Gastrocnemius medialis (tissue), 4 donors: ENCODE results near the gene BCOR. TPM values are rescaled to one million over a fixed set of nuclear protein-coding genes. Genes with fewer than 3 reads are reported as not detected.

Experiments used
- ATAC-seq, 2 donors: fragments of 150-250 bp; one replicate each; pipeline ENCODE4 v1.9.1; 2016
- DNase-seq, 2 donors: peaks; one replicate each; pipeline ENCODE4 v3.0.0-alpha.2; 2019
- H3K27ac ChIP-seq, 4 donors: fragments of 200-600 bp; sonication (generic); 1 replicate in 1 of 4; 2 replicates in 3 of 4; pipeline ENCODE4 v1.5.1; 2016 to 2018; ENCODE audit warnings: mild to moderate bottlenecking in 2 of 4, moderate library complexity in 1 of 4
- H3K27me3 ChIP-seq, 3 donors: fragments of 200-600 bp; sonication (generic) in 2 of 3; 1 replicate in 1 of 3; 2 replicates in 2 of 3; pipeline versions ENCODE4 v1.5.1 to v1.6.0; 2016 to 2019; ENCODE audit warnings: mild to moderate bottlenecking in 1 of 3, moderate library complexity in 1 of 3
- H3K36me3 ChIP-seq, 2 donors: fragments of 200-600 bp; sonication (generic) in 1 of 2; one replicate each; pipeline ENCODE4 v1.5.1; 2017 to 2018
- H3K4me1 ChIP-seq, 2 donors: fragments of 200-600 bp; sonication (generic) in 1 of 2; one replicate each; pipeline ENCODE4 v1.5.1; 2016 to 2017; ENCODE audit warnings: mild to moderate bottlenecking in 2 of 2
- H3K4me3 ChIP-seq, 4 donors: fragments of 200-600 bp; sonication (generic) in 3 of 4; 1 replicate in 1 of 4; 2 replicates in 3 of 4; pipeline ENCODE4 v1.5.1; 2016 to 2019; ENCODE audit warnings: mild to moderate bottlenecking in 2 of 4
- H3K9me3 ChIP-seq, 3 donors: fragments of 200-600 bp; sonication (generic) in 2 of 3; 1 replicate in 1 of 3; 2 replicates in 2 of 3; pipeline ENCODE4 v1.5.1; 2016 to 2019
- POLR2A ChIP-seq, 2 donors: fragments of 450-650 bp; IDR thresholded peaks; one replicate each; pipeline ENCODE4 v1.6.1; 2017; ENCODE audit warnings: antibody characterized with exemption in 2 of 2, mild to moderate bottlenecking in 2 of 2, moderate library complexity in 2 of 2
- in situ Hi-C, 4 donors: fragments of 200-750 bp; cut with MboI; loops; one replicate each; pipeline versions ENCODE4 v1.15.0 to v1.8.0; 2017; ENCODE audit warnings: low sequenced_read_pairs in 4 of 4
- intact Hi-C: fragments of 100-400 bp; cut with DNase I; formaldehyde crosslinking; loops from one replicate; pipeline ENCODE4 v1.15.1; 2023; ENCODE audit warnings: low total_unique reads
- total RNA-seq, 4 donors: library from RNA; depleted of rRNA; stranded (reverse); fragments of >200 nt; gene quantifications; one replicate each; pipeline versions ENCODE4 v1.1.0 to v1.2.3, GENCODE V29; 2016
- TF ChIP-seq, protein P1 (sequence below), 5 experiments: fragments of 450-650 bp in 3 of 5; fragments of 200-600 bp in 2 of 5; sonication (generic) in 2 of 5; IDR thresholded peaks in 4 of 5; conservative IDR thresholded peaks in 1 of 5; 1 replicate in 4 of 5; 2 replicates in 1 of 5; pipeline ENCODE4 v1.5.1; 2016 to 2019; ENCODE audit warnings: antibody characterized with exemption in 5 of 5, mild to moderate bottlenecking in 3 of 5, moderate library complexity in 3 of 5

The BCOR gene
- total RNA-seq, 4 donors from 2014 or later = 6.5 to 43.8 (median 18.4) TPM

DNA sequence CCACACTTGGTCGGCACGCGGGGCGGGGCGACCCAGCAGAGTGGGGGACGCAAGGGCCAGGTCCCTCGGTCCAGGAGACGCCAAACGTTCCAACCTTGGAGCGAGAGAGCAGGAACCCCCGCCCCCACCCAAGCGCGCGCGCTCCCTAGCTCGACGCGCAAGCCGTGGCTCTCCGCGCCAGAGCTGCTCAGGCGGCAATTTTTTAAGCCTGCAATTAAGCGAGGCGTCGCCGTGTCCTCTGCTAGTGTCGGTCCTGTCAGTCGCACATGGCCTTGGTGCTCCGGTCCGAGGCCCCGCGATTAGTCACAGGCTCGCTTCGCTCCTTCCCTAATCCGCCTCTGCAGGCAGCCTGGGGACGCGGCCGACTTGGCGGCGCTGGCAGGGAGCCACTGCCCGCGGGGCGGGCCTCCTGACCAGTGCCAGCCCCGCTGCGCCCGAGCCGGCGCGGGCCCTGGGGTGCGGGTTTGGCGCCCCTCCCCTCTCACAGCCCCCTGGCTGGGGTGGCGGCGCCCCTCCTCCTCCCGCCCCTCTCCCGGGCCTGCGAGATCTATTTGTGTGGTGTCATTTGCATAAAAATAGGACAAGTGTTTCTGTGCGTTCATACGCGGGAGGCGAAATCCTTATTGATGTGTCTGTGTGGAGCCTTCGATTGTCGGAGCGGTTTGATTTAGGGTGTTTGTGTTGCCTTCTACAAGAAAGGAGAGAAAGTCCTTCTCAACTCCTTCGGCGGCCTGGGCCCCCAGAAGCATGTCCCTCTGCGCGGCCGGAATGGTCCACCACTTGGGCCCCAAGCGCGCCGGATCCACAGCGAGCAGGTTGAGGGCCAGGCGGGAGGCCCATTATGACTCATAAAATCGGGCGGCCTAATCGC, 9.8 kb upstream of the BCOR start:
- TF ChIP-seq, protein P1, sequence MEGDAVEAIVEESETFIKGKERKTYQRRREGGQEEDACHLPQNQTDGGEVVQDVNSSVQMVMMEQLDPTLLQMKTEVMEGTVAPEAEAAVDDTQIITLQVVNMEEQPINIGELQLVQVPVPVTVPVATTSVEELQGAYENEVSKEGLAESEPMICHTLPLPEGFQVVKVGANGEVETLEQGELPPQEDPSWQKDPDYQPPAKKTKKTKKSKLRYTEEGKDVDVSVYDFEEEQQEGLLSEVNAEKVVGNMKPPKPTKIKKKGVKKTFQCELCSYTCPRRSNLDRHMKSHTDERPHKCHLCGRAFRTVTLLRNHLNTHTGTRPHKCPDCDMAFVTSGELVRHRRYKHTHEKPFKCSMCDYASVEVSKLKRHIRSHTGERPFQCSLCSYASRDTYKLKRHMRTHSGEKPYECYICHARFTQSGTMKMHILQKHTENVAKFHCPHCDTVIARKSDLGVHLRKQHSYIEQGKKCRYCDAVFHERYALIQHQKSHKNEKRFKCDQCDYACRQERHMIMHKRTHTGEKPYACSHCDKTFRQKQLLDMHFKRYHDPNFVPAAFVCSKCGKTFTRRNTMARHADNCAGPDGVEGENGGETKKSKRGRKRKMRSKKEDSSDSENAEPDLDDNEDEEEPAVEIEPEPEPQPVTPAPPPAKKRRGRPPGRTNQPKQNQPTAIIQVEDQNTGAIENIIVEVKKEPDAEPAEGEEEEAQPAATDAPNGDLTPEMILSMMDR (IDR thresholded peaks at IDR 0.05 in 4 of 5, conservative IDR thresholded peaks at IDR 0.05 in 1 of 5) = no peak
- no peak for TF ChIP-seq POLR2A (IDR thresholded peaks at IDR 0.05)
- Histone ChIP-seq H3K9me3 (no peaks in the 10 kb centered on the region), H3K4me3 (peak overlapping the region; percentile 57 to 79 (median 66)), H3K27me3 (peaks cover 0 to 15% (median 10%) of the 10 kb centered on the region in 3 donors), H3K4me1 (peaks cover 6 to 12% of the 10 kb centered on the region in 2 donors), H3K27ac (peak overlapping the region; percentile 86 to 95 (median 92)), H3K36me3 (no peaks in the 10 kb centered on the region)
- DNase-seq (peak in 1 of 2 donors; percentile 71), ATAC-seq (peak; percentile 14 to 25)
- in situ Hi-C loops = no loop called here
- intact Hi-C loops = loop anchor here (2.0 kb wide), 2 partner anchors 13 to 69 kb away; no protein-coding TSS in a partner anchor

DNA sequence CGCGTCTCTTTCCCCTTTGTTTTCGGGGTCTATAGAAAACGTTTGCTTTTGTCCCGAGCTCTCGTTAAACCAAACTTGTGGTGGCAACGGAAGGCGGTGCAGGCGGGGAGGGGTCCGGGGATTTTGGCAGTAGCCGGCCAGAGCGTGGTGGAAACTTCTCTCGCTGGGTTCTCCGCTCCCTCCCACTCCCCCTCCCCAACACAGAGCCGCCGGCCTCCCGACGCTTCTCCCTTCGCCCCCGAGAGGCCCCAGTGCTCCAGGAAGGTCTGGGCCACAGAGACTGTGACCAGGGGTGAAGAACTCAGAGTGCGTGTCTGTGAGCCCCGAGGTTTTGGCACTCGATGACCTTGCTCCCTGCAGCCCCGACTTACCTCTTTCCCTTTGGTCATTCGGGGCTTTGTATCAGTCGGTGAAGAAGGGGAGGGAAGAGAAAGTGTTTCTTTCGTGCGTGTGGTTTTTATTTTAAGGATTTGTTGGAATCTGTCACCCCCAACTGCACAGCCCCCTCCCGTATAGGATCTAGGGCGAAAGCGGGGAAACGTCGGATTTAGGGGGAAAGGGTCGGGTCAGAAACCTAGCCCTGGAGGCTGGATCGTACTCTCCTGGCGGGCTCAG, 9.0 kb upstream of the BCOR start:
- no peaks in the 10 kb centered on the region for H3K36me3 ChIP-seq
- intact Hi-C loops = loop anchor here (1.0 kb wide), 1 partner anchor 47 kb away; no protein-coding TSS in a partner anchor
- H3K27me3 ChIP-seq = peaks cover 0 to 16% (median 10%) of the 10 kb centered on the region in 3 donors
- H3K4me1 ChIP-seq = peaks cover 6 to 12% of the 10 kb centered on the region in 2 donors
- in situ Hi-C loops = no loop called here
- TF ChIP-seq, protein P1 (IDR thresholded peaks at IDR 0.05 in 4 of 5, conservative IDR thresholded peaks at IDR 0.05 in 1 of 5) = no peak
- TF ChIP-seq POLR2A (IDR thresholded peaks at IDR 0.05) = no peak
- H3K4me3 ChIP-seq = peak overlapping the region; percentile 57 to 79 (median 66)
- DNase-seq (no peak), ATAC-seq (no peak)
- peak overlapping the region; percentile 86 to 95 (median 92) for H3K27ac ChIP-seq
- no peaks in the 10 kb centered on the region for H3K9me3 ChIP-seq

DNA sequence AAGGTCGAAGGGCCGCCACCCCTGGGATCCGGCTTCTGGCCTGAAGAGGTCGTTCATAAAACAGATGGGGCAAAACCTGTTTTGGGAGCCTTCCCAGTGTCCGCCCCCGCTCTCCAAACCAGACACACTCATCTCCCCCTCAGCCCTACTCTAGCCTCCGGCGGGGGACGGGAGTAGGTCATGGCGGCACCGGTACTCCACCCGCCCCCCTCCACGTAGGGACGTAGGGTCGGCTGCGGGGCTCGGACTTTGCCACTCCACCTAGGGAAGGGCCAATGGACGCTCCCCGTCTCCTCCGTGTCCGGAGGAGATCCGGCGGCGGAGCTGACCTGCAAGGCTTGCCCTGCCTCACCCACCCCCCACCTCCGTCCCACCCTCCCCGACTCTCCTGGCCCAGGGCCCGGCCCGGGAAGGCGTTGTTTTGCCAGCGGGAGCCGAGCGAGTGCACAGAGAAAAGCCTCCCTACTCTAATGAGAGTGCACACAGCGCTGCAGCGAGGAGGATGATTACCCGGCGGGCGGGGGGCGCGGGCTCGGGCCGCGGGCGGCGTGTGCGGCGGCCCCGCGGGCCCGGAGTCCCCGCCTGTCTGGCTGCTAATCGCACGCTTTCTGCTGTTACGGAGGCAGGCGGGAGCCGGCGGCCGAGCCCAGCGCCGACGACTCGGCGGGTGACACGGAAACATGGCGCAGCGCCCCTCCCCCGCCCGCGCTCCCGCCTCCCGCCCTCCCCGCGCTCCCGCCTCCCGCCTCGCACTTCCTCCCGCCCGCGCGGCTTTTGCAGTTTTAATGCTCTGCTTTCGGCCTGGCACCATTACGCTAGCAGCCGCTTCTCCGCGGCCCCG, 8.3 kb upstream of the BCOR start:
- DNase-seq = peak in 1 of 2 donors; percentile 61
- no peaks in the 10 kb centered on the region for H3K36me3 ChIP-seq

More for the DNA sequence above, 8.3 kb upstream of the BCOR start:
- TF ChIP-seq, protein P1 (IDR thresholded peaks at IDR 0.05 in 4 of 5, conservative IDR thresholded peaks at IDR 0.05 in 1 of 5) = no peak
- peak; percentile 30 to 31 for TF ChIP-seq POLR2A (IDR thresholded peaks at IDR 0.05)
- no peaks in the 10 kb centered on the region for H3K9me3 ChIP-seq
- peak overlapping the region; percentile 57 to 79 (median 66) for H3K4me3 ChIP-seq
- in situ Hi-C loops (no loop called here), intact Hi-C loops (loop anchor here (1.0 kb wide), 1 partner anchor 47 kb away; no protein-coding TSS in a partner anchor)
- ATAC-seq = peak; percentile 16 to 22
- peaks cover 0 to 21% (median 15%) of the 10 kb centered on the region in 3 donors for H3K27me3 ChIP-seq
- H3K27ac ChIP-seq = peak overlapping the region; percentile 86 to 95 (median 92)
- H3K4me1 ChIP-seq = peaks cover 6 to 12% of the 10 kb centered on the region in 2 donors
